Cardiac fibroblast (primary cell): Measurements from ENCODE around the gene ACTA2.

Experiments
- DNase-seq, 2 donors: peaks; one replicate each; pipeline versions ENCODE4 v3.0.0 to v3.0.0-alpha.2; 2010; ENCODE audit warnings: low read depth in 2 of 2
- H3K4me3 ChIP-seq, 2 donors: replicated peaks in 1 of 2; 1 replicate in 1 of 2; 2 replicates in 1 of 2; pipeline ENCODE4 v1.5.1; 2011; ENCODE audit warnings: low read depth in 2 of 2, low read length in 2 of 2, mild to moderate bottlenecking in 2 of 2, moderate library complexity in 1 of 2
- CTCF ChIP-seq: IDR thresholded peaks from one replicate; pipeline ENCODE4 v1.5.1; 2011; ENCODE audit warnings: low read depth, mild to moderate bottlenecking, low read length, inconsistent platforms

ACTA2 gene

DNA sequence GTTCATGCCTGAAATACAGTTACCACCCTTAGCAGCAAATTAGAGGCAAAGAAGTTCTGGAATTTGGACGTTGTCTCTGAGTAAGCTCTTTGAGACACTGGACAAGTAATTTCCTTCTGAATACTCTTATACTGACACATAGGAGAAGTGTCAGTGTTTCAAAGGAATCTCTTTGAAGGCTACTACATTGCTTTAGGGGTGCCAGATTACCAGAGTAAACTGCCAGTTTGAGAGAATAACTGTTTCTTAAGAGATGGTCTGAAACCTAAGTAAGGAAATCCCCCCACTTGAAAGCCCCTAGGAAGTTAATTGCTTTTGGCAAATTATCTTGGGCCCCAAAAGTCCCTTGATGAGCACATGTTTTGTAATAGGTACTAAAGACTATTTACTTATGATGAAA, 41.4 kb upstream of the ACTA2 start:
- peak; percentile 46 to 62 for DNase-seq
- TF ChIP-seq CTCF, result no peak
- peak overlapping the region in 1 of 2 donors; percentile 90 for H3K4me3 ChIP-seq

DNA sequence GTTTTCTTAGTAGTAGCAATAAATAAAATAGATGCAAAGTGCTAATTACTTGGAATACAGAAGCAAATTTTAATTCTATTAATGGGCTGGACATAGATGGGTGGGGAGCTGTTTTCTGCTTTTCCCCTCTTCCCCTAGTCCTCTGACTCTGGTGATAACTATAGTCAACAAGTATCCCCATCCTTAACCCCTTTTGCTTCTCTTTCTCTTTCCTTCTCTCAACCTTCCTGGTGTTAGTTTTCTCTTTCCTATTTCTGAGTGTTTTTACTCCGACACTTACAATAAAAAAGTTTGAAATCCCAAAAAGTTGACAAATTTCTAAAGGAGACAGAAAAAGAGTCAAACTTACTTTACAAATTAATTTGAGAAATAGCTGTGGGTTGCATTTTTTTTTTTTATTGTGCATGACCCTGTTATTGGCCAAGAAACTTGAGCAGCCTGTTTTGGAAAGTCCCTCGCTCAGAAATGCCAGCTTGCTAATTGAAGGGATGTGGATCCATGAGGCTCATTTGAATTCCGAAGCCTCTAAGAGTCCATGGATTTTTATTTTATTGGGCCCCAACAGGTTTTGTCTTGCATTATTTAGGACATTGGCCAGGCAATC, 40.5 kb upstream of the ACTA2 start:
- TF ChIP-seq CTCF, result no peak
- peak; percentile 63 to 73 for DNase-seq
- H3K4me3 ChIP-seq, result peak overlapping the region; percentile 90 to 98

- H3K4me3 ChIP-seq, result peak overlapping the region; percentile 90 to 98
- TF ChIP-seq CTCF, result no peak
- peak in 1 of 2 donors; percentile 65 for DNase-seq
Observed at GRCh38 chr10:88991899-88992320, 39.3 kb upstream of the ACTA2 start.

GRCh38 chr10:88991161-88991898, 38.8 kb upstream of the ACTA2 start:
- no peak for TF ChIP-seq CTCF
- peak overlapping the region; percentile 90 to 98 for H3K4me3 ChIP-seq
- peak; percentile 75 to 76 for DNase-seq

DNA sequence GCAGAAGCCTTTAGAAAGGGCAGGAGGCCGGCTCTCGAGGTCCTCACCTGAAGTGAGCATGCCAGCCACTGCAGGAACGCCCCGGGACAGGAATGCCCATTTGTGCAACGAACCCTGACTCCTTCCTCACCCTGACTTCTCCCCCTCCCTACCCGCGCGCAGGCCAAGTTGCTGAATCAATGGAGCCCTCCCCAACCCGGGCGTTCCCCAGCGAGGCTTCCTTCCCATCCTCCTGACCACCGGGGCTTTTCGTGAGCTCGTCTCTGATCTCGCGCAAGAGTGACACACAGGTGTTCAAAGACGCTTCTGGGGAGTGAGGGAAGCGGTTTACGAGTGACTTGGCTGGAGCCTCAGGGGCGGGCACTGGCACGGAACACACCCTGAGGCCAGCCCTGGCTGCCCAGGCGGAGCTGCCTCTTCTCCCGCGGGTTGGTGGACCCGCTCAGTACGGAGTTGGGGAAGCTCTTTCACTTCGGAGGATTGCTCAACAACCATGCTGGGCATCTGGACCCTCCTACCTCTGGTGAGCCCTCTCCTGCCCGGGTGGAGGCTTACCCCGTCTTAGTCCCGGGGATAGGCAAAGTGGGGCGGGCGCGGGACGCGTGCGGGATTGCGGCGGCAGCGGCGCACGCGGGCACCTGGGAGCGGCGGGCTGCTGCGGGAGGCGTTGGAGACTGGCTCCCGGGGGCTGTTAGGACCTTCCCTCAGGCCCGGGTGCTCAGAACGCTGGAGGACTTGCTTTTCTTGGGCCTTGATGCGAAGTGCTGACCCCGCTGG, 38.0 kb upstream of the ACTA2 start, which contains the start of gene FAS:
Gene FAS (plus strand): TSS at position 415 of the 777 bp plus-strand sequence. CDS start 79 bp downstream, at position 494.
- DNase-seq, result peak; percentile 84 to 88
- TF ChIP-seq CTCF, result no peak
- peak within 1 kb of the TSS; percentile 90 to 98 for H3K4me3 ChIP-seq

DNA sequence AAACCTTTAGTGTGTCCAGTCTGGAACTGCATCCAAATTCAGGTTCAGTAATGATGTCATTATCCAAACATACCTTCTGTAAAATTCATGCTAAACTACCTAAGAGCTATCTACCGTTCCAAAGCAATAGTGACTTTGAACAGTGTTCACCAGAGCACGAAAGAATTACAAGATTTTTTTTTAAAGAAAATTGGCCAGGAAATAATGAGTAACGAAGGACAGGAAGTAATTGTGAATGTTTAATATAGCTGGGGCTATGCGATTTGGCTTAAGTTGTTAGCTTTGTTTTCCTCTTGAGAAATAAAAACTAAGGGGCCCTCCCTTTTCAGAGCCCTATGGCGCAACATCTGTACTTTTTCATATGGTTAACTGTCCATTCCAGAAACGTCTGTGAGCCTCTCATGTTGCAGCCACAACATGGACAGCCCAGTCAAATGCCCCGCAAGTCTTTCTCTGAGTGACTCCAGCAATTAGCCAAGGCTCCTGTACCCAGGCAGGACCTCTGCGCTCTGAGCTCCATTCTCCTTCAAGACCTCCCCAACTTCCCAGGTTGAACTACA, 37.3 kb upstream of the ACTA2 start:
- DNase-seq, result peak; percentile 95 to 97
- TF ChIP-seq CTCF, result no peak
- H3K4me3 ChIP-seq, result peak overlapping the region; percentile 90 to 98
